Measurements from ENCODE around the gene CD40. TPM values are rescaled to one million over a fixed set of nuclear protein-coding genes. Genes with fewer than 3 reads are reported as not detected.

Gene CD40
- total RNA-seq, 1 donor from 2014 or later, result 6.6 TPM

DNA sequence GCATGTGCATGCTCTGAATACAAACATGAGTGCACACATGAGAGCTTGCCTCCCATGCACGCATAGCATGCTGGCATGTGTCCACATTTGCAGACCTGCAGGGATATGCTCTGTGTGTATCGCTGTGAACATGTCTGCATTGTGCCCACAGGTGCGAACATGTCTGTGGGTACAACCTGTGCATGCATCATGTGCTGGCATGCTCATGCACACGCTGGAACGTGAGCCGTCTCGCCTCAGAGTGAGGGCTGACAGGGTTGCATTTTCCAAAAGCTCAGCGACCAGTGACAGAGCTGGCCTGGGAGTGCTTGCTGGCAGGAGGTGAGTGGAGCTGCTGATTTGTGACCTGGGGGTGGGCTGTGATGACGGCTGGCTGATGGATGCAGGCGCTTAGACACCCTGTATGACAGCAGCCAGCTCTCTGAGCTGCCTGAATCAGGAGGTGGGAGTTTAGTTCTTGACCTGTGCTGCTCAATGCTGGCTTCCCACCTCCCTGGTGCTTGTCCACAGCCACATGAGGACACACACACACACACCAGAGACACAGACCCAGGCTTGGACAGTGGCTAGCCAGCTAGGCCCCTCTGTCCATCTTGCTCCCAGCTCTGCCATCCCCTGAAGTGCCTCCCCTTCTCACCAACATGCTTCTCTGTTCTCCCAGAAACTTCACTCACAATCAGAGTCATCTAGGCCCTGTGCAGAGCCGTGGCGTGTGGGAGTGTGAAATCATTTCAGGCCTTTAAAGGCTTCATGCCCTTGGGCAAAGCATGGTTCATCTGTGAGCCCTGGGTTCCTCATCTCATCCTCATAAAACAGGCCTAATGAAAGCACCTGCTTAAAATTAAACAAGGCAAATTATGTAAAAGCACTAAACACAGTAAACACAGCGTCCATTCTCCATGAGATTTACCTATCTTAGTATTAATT is 51.4 kb downstream of the CD40 start:
- ATAC-seq (no peak), DNase-seq (ENCODE audit: low spot score) (no peak)

- DNase-seq (ENCODE audit: low spot score), result no peak
- ATAC-seq, result no peak
Observed at GRCh38 chr20:46171476-46171875, 53.4 kb downstream of the CD40 start.

DNA sequence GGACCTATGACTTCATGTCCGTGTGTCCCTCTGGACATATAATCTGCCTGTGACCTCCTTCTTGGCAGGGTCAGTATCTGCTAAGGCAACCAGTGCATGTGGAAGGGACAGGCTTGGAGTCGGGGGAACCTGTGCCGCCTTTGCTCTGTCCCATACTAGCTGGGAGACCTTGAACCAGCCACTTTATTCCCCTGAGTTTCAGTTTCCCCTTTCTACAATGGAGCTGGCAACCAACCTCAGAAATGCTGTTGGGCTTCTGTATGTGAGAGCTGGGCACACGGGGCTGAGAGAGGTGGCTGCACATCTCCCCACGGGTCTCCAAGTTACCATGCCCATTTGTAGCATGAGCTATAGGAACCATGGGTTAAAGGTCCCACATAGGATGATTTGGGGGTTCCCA is 53.8 kb downstream of the CD40 start:
- no peak for DNase-seq (ENCODE audit: low spot score)
- no peak for ATAC-seq

GRCh38 chr20:46172455-46172854 is 54.3 kb downstream of the CD40 start:
- DNase-seq (ENCODE audit: low spot score) (no peak), ATAC-seq (no peak)

DNA sequence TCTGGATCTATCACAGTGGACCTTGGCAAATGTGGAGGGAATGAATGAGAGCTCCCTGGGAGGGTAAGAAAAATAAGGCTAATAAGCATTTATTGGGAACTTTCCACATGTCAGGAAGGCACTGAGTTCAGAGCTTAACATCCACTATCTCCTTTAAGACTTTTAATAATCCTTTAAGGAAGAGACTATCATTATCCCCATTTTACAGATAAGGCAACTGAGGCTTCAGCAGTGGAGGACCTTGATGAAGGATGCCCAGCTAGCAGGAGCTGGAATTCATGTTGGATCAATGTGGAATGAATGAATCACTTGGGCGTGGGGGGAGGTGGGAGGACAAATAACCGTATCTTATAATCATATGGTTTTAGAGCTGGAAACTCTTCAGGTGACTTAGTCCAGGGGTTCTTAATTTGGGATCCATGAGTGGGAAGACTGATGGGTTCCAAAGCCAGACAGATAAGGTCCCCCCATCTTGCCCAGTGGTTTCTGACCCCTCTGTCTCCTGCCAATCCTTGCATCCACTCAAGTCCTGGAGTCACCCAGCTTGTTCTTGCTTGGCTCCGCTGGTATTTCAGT is 54.9 kb downstream of the CD40 start:
- DNase-seq (ENCODE audit: low spot score) (no peak), ATAC-seq (no peak)

- ATAC-seq (no peak), DNase-seq (ENCODE audit: low spot score) (no peak)
Observed at GRCh38 chr20:46173652-46174468, 55.7 kb downstream of the CD40 start.

GRCh38 chr20:46174469-46175126 is 56.5 kb downstream of the CD40 start:
- DNase-seq (ENCODE audit: low spot score), result peak; percentile 58
- ATAC-seq, result peak; percentile 90

- no peak for DNase-seq (ENCODE audit: low spot score)
- no peak for ATAC-seq
Observed at GRCh38 chr20:46175127-46175494, 57.0 kb downstream of the CD40 start.

DNA sequence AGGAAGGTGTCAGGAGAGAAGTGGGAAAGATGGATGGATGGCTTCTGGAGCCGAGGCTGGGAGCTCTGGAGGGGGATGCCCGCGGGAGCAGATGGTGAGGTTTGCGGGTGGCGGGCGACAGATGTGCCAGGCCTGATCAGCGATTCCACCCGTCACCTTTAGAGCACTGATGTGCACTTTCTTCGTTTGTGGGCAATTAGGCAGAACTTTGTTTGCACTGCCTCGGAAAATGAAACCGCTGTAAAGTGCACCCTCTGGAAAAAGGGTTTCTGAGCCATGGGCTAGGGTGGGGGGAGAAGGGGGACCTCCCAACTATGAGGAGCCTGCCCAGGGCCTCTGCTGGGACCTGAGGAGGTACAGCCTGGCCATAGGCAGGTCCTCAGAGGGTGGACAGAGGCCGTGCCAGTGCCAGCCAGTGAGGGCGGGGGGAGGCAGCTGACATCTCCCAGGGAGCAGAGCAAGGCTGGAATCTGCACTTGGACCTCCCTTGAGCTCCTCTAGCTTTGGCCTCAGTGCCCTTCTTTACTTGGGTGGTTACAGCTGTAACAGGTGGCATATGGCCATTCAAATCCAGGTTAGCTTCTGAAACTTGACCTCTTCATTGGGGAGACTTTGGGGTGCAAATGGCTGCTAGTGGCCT is 58.7 kb downstream of the CD40 start:
- DNase-seq (ENCODE audit: low spot score), result no peak

DNA sequence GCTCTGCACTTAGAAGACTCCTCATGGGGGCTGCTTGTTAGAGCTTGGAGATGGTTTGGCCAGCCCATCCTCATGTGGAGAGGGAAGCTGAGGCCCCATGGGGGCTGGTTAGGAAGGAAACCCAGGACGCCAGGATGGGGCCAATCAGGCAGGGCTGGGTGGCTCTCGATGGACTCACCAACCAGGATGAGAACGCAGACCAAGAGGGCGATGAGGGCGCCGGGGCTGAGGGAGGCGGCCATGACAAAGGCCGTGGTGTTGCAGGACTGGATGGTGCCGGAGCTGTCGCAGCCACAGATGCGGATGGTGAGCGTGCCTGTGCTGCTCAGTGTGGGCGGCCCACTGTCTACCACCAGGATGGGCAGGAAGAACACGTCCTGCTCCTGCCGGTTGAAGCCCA is 59.7 kb downstream of the CD40 start:
- DNase-seq (ENCODE audit: low spot score), result no peak
- no peak for ATAC-seq

More for the DNA sequence above, 58.7 kb downstream of the CD40 start:
- no peak for ATAC-seq

- DNase-seq (ENCODE audit: low spot score), result no peak
- no peak for ATAC-seq
Observed at GRCh38 chr20:46178891-46179290, 60.8 kb downstream of the CD40 start.

Other genes starting within 250 kb of the CD40 start
- gene ZSWIM1, start 237.1 kb upstream of the CD40 start, total RNA-seq, result 2.7 TPM
- 4.2 TPM for gene SPATA25, start 230.7 kb upstream of the CD40 start, total RNA-seq
- 6.9 TPM for gene NEURL2, start 227.1 kb upstream of the CD40 start, total RNA-seq
- gene CTSA, start 227.0 kb upstream of the CD40 start, total RNA-seq, result 68.3 TPM
- 18.8 TPM for gene PLTP, start 206.2 kb upstream of the CD40 start, total RNA-seq
- gene PCIF1, start 183.6 kb upstream of the CD40 start, total RNA-seq, result 11.2 TPM
- gene ZNF335, start 146.1 kb upstream of the CD40 start, total RNA-seq, result 7.6 TPM
- 1.6 TPM for gene MMP9, start 109.4 kb upstream of the CD40 start, total RNA-seq
- gene SLC12A5, start 89.1 kb upstream of the CD40 start, total RNA-seq, result not detected
- gene NCOA5, start 28.4 kb upstream of the CD40 start, total RNA-seq, result 8.2 TPM
- 0.08 TPM for gene CDH22, start 190.2 kb downstream of the CD40 start, total RNA-seq